Keratinocyte (primary cell): Measurements from ENCODE around the gene CHI3L2. TPM values are rescaled to one million over a fixed set of nuclear protein-coding genes. Genes with fewer than 3 reads are reported as not detected.

ENCODE experiments used
- DNase-seq: peaks from one replicate; pipeline ENCODE4 v3.0.0-alpha.2; 2011; ENCODE audit warnings: low read depth, missing footprints, low spot score
- FAIRE-seq: peaks from 2 replicates; lab custom pipeline; 2011; peaks lifted over from hg19 to GRCh38; lab: Jason Lieb, UNC
- H2AFZ ChIP-seq: 2 replicates; pipeline ENCODE4 v1.6.0; 2012; ENCODE audit warnings: low read length, control low read depth, inconsistent platforms; ENCODE audit not compliant: control insufficient read depth
- H3K27ac ChIP-seq: 2 replicates; pipeline ENCODE4 v1.5.1; 2011; ENCODE audit warnings: low read length; ENCODE audit not compliant: control insufficient read depth, insufficient read depth
- H3K27me3 ChIP-seq: 3 replicates; pipeline ENCODE4 v1.6.0; 2011; ENCODE audit warnings: low read length; ENCODE audit not compliant: control insufficient read depth, insufficient read depth; ENCODE audit errors: extremely low read depth
- H3K36me3 ChIP-seq, 2 experiments: 2 replicates in 1 of 2; 3 replicates in 1 of 2; pipeline ENCODE4 v1.5.1; 2011; ENCODE audit warnings: low read length in 2 of 2, mild to moderate bottlenecking in 1 of 2; ENCODE audit not compliant: control insufficient read depth in 2 of 2, insufficient read depth in 2 of 2; ENCODE audit errors: extremely low read depth in 1 of 2
- H3K4me1 ChIP-seq: 3 replicates; pipeline ENCODE4 v1.5.1; 2011; ENCODE audit warnings: low read length; ENCODE audit not compliant: control insufficient read depth, insufficient read depth; ENCODE audit errors: extremely low read depth
- H3K4me2 ChIP-seq: 3 replicates; pipeline ENCODE4 v1.6.0; 2011; ENCODE audit warnings: low read depth, low read length; ENCODE audit not compliant: control insufficient read depth, insufficient read depth; ENCODE audit errors: extremely low read depth
- H3K4me3 ChIP-seq, 3 experiments: fragments of 200-600 bp in 1 of 3; sonication (generic) in 1 of 3; 2 replicates in 2 of 3; 3 replicates in 1 of 3; pipeline ENCODE4 v1.5.1; 2011 to 2016; ENCODE audit warnings: low read length in 3 of 3, mild to moderate bottlenecking in 3 of 3, control low read depth in 2 of 3, inconsistent platforms in 1 of 3, low read depth in 1 of 3, mixed read lengths in 1 of 3, mixed run types in 1 of 3, moderate library complexity in 1 of 3; ENCODE audit not compliant: control insufficient read depth in 2 of 3, insufficient read depth in 2 of 3; ENCODE audit errors: extremely low read depth in 1 of 3
- H3K79me2 ChIP-seq: 2 replicates; pipeline ENCODE4 v1.6.0; 2012; ENCODE audit warnings: low read length; ENCODE audit not compliant: control insufficient read depth, insufficient read depth
- H3K9ac ChIP-seq: 3 replicates; pipeline ENCODE4 v1.6.0; 2011; ENCODE audit warnings: low read length; ENCODE audit not compliant: control insufficient read depth, insufficient read depth; ENCODE audit errors: extremely low read depth
- H3K9me1 ChIP-seq: 3 replicates; pipeline ENCODE4 v1.6.0; 2011; ENCODE audit warnings: low read length; ENCODE audit not compliant: control insufficient read depth, insufficient read depth; ENCODE audit errors: extremely low read depth
- H3K9me3 ChIP-seq: 2 replicates; pipeline ENCODE4 v1.5.1; 2012; ENCODE audit warnings: low read depth, low read length; ENCODE audit not compliant: control insufficient read depth
- H4K20me1 ChIP-seq: 3 replicates; pipeline ENCODE4 v1.6.0; 2011; ENCODE audit warnings: low read length; ENCODE audit not compliant: control insufficient read depth, insufficient read depth; ENCODE audit errors: extremely low read depth
- EZH2 ChIP-seq: IDR thresholded peaks from one replicate; pipeline ENCODE4 v1.6.1; 2012; ENCODE audit warnings: inconsistent platforms, mild to moderate bottlenecking, low read length, moderate library complexity
- dilution Hi-C: fragments of 300-500 bp; cut with MboI; formaldehyde crosslinking; loops from one replicate; pipeline ENCODE4 v1.7.0; 2020; ENCODE audit warnings: low sequenced_read_pairs; ENCODE audit not compliant: extremely low pct_ligation_motif_present
- polyA plus RNA-seq, 5 experiments: library from polyadenylated mRNA; depleted of rRNA in 3 of 5; stranded (reverse) in 3 of 5; stranded (forward) in 1 of 5; unstranded in 1 of 5; fragments of >200 nt; gene quantifications; 1 replicate in 1 of 5; 2 replicates in 3 of 5; 3 replicates in 1 of 5; pipeline versions ENCODE4 v1.2.1 to v1.2.3, GENCODE V29; 2011 to 2012; ENCODE audit warnings: missing spikeins in 2 of 5, low read depth in 1 of 5, low replicate concordance in 1 of 5
- TF ChIP-seq, protein P1 (sequence below), 3 experiments: IDR thresholded peaks in 1 of 3; conservative IDR thresholded peaks in 1 of 3; optimal IDR thresholded peaks in 1 of 3; 2 replicates in 2 of 3; 3 replicates in 1 of 3; pipeline versions ENCODE3 to v1.5.1; 2011; ENCODE audit warnings: low read length in 3 of 3, mild to moderate bottlenecking in 3 of 3, moderate library complexity in 2 of 3, control low read depth in 1 of 3, inconsistent platforms in 1 of 3; ENCODE audit not compliant: insufficient read depth in 2 of 3; ENCODE audit errors: extremely low read depth in 1 of 3

The CHI3L2 gene
- polyA plus RNA-seq, 1 donor (not counting 4 experiments of a cell fraction or from before 2014, with no cell fraction given) = 2.5 TPM

DNA sequence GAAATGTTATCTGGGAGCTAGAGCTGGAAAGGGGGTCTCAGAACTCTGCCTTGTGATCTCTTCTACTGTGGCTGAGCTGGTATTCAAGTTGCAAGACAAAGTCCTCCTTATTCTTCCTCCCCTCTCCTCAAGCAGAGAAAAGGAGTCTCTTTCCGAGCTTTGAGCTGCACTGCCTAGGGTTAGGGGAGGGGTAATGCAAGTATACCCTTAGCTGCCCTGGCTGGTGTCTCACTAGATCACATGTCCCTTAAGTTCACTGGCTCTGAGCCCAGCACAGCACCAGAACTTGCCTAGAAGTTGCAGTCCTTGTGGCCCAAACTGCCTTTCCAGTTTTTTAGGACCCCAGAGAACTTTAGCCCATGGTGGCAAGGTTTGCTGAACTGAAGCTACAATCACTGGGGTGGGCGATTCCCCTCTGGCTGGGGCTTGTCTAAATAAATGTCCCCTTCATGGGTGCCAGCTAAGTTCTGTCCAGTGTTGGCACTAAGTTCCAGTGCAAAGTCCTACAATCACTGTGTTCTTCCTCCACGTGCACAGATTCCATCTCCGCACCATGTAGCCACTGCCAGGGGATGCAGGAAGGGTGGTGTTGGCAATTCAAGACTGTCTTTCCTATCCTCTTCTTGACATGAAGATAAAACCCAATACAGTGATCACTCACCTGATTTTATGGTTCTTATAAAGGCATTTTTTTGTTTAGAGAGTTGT lies 40.4 kb downstream of the CHI3L2 start:
- no peaks in the 10 kb centered on the region for H4K20me1 ChIP-seq
- H3K4me1 ChIP-seq = no peaks in the 10 kb centered on the region
- TF ChIP-seq, protein P1, sequence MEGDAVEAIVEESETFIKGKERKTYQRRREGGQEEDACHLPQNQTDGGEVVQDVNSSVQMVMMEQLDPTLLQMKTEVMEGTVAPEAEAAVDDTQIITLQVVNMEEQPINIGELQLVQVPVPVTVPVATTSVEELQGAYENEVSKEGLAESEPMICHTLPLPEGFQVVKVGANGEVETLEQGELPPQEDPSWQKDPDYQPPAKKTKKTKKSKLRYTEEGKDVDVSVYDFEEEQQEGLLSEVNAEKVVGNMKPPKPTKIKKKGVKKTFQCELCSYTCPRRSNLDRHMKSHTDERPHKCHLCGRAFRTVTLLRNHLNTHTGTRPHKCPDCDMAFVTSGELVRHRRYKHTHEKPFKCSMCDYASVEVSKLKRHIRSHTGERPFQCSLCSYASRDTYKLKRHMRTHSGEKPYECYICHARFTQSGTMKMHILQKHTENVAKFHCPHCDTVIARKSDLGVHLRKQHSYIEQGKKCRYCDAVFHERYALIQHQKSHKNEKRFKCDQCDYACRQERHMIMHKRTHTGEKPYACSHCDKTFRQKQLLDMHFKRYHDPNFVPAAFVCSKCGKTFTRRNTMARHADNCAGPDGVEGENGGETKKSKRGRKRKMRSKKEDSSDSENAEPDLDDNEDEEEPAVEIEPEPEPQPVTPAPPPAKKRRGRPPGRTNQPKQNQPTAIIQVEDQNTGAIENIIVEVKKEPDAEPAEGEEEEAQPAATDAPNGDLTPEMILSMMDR (optimal IDR thresholded peaks at IDR 0.05 in 1 of 3, IDR thresholded peaks at IDR 0.05 in 1 of 3, conservative IDR thresholded peaks at IDR 0.05 in 1 of 3; ENCODE audit: extremely low read depth in 1 of 3, insufficient read depth in 2 of 3, low read length in 3 of 3) = no peak
- no peak for TF ChIP-seq EZH2
- no peaks in the 10 kb centered on the region for H3K79me2 ChIP-seq
- H3K27me3 ChIP-seq = peaks cover 45% of the 10 kb centered on the region
- H3K4me2 ChIP-seq = no peak overlapping the region
- H3K27ac ChIP-seq = no peak overlapping the region
- dilution Hi-C loops = no loop called here
- no peak for FAIRE-seq
- no peak for DNase-seq
- no peak overlapping the region for H3K4me3 ChIP-seq
- no peaks in the 10 kb centered on the region for H3K9me3 ChIP-seq
- H3K9ac ChIP-seq = no peak overlapping the region
- H2AFZ ChIP-seq = no peak overlapping the region
- no peaks in the 10 kb centered on the region for H3K9me1 ChIP-seq
- no peaks in the 10 kb centered on the region for H3K36me3 ChIP-seq

DNA sequence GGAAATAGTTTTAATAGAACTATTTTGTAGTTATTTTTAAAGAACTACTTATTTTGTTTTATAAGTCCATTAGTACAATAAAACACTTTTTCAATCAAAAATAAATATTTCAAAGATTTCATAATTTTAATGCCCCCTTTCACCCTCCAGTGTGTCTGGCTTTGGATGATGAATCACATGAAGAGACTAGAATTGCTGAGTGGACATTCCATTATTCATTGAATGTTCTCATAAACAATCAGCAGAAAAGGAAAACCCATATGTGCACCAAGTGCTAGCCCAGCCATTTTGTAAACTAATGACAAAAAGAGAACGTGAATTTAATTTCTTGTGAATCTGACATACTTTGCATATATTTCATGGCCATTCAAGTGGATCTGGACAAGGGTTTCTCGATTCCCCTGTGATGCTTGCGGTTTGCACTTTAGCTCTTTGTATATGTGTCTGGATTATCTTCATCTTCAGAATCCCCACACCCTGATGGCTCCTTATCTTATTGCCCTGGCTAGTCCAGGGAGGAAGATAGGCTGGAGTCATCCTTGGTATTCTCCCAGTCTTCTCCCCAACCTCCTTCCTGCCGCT lies 42.4 kb downstream of the CHI3L2 start:
- TF ChIP-seq, protein P1 (optimal IDR thresholded peaks at IDR 0.05 in 1 of 3, IDR thresholded peaks at IDR 0.05 in 1 of 3, conservative IDR thresholded peaks at IDR 0.05 in 1 of 3; ENCODE audit: extremely low read depth in 1 of 3, insufficient read depth in 2 of 3, low read length in 3 of 3) = no peak
- TF ChIP-seq EZH2 = no peak
- H3K9ac ChIP-seq = no peak overlapping the region
- FAIRE-seq = no peak
- H3K9me1 ChIP-seq = no peaks in the 10 kb centered on the region
- H3K4me2 ChIP-seq = no peak overlapping the region
- no peak overlapping the region for H3K27ac ChIP-seq
- no peaks in the 10 kb centered on the region for H3K79me2 ChIP-seq
- dilution Hi-C loops = no loop called here
- DNase-seq = no peak
- H3K36me3 ChIP-seq = no peaks in the 10 kb centered on the region
- H2AFZ ChIP-seq = no peak overlapping the region
- H3K4me3 ChIP-seq = no peak overlapping the region
- no peaks in the 10 kb centered on the region for H3K4me1 ChIP-seq
- H3K27me3 ChIP-seq = peaks cover 42% of the 10 kb centered on the region
- no peaks in the 10 kb centered on the region for H4K20me1 ChIP-seq
- H3K9me3 ChIP-seq = no peaks in the 10 kb centered on the region
